ENCODE results near the gene PCDHB11. TPM values are rescaled to one million over a fixed set of nuclear protein-coding genes. Genes with fewer than 3 reads are reported as not detected.
"Not testable (repeated sequence)": the region's sequence is repeated elsewhere in the genome, so short reads cannot be mapped to it uniquely, and the experiment has no call there.

The PCDHB11 gene
- polyA plus RNA-seq, 1 donor from 2014 or later = 2.7 TPM

GRCh38 chr5:141215504-141215903 is 16.1 kb downstream of the PCDHB11 start:
- not testable (repeated sequence) for H3K27me3 ChIP-seq (ENCODE audit: insufficient read depth, low read depth, low read length); H3K4me2 ChIP-seq (ENCODE audit: low read length); H3K27ac ChIP-seq (ENCODE audit: low read length); H3K79me2 ChIP-seq (replicated peaks; ENCODE audit: insufficient read depth, low read length); H3K9ac ChIP-seq (ENCODE audit: low read length); H4K20me1 ChIP-seq (ENCODE audit: insufficient read depth); H3K9me2 ChIP-seq (ENCODE audit: insufficient read depth, low read length); H3K36me3 ChIP-seq (ENCODE audit: insufficient read depth, low read length); H2AFZ ChIP-seq (ENCODE audit: low read depth, low read length); H3K4me3 ChIP-seq (ENCODE audit: low read length); H3F3A ChIP-seq (ENCODE audit: insufficient read depth, low read length, poor library complexity, severe bottlenecking)
- peaks cover 13% of the 10 kb centered on the region for H3K9me3 ChIP-seq (ENCODE audit: low read length)

- not testable (repeated sequence) for H3K4me3 ChIP-seq (ENCODE audit: low read length); H3F3A ChIP-seq (ENCODE audit: insufficient read depth, low read length, poor library complexity, severe bottlenecking); H3K4me2 ChIP-seq (ENCODE audit: low read length); H3K9me2 ChIP-seq (ENCODE audit: insufficient read depth, low read length); H2AFZ ChIP-seq (ENCODE audit: low read depth, low read length); H3K79me2 ChIP-seq (replicated peaks; ENCODE audit: insufficient read depth, low read length); H3K9ac ChIP-seq (ENCODE audit: low read length); H3K27ac ChIP-seq (ENCODE audit: low read length); H4K20me1 ChIP-seq (ENCODE audit: insufficient read depth); H3K27me3 ChIP-seq (ENCODE audit: insufficient read depth, low read depth, low read length); H3K36me3 ChIP-seq (ENCODE audit: insufficient read depth, low read length)
- peaks cover 10% of the 10 kb centered on the region for H3K9me3 ChIP-seq (ENCODE audit: low read length)
These were observed 16.6 kb downstream of the PCDHB11 start for GRCh38 chr5:141216035-141216434.

GRCh38 chr5:141223112-141223783 is 23.8 kb downstream of the PCDHB11 start, which contains the start of gene PCDHB14:
Gene PCDHB14, plus strand, starts transcription at chr5:141223343. Its CDS starts 163 bp downstream, at chr5:141223506.
- peak within 1 kb of the TSS; percentile 60 for H3K4me3 ChIP-seq (ENCODE audit: low read length)
- H3K9me3 ChIP-seq (ENCODE audit: low read length) = no peaks in the 10 kb centered on the region
- peak; percentile 63 for TF ChIP-seq RAD21 (conservative IDR thresholded peaks at IDR 0.05)
- TF ChIP-seq REST (IDR thresholded peaks at IDR 0.05; ENCODE audit: borderline replicate concordance) = no peak
- TF ChIP-seq CTCF (IDR thresholded peaks at IDR 0.05; ENCODE audit: poor library complexity, severe bottlenecking) = peak; percentile 55
- TF ChIP-seq EZH2 (IDR thresholded peaks at IDR 0.05; ENCODE audit: borderline replicate concordance, insufficient read depth, low read length, poor library complexity, severe bottlenecking) = no peak
- TF ChIP-seq MXI1 (conservative IDR thresholded peaks at IDR 0.05; ENCODE audit: poor library complexity, severe bottlenecking) = no peak
- TF ChIP-seq SMC3 (conservative IDR thresholded peaks at IDR 0.05; ENCODE audit: poor library complexity) = peak; percentile 48
- no peak for TF ChIP-seq TAF1 (IDR thresholded peaks at IDR 0.05; ENCODE audit: low read depth)
- TF ChIP-seq POLR2AphosphoS5 (IDR thresholded peaks at IDR 0.05) = no peak
- no peak for TF ChIP-seq EP300 (conservative IDR thresholded peaks at IDR 0.05; ENCODE audit: poor library complexity, severe bottlenecking)
- H3K27me3 ChIP-seq (ENCODE audit: insufficient read depth, low read depth, low read length) = no peaks in the 10 kb centered on the region
- H3K27ac ChIP-seq (ENCODE audit: low read length) = peak within 1 kb of the TSS; percentile 46
- H3K79me2 ChIP-seq (replicated peaks; ENCODE audit: insufficient read depth, low read length) = peaks cover 4% of the 10 kb centered on the region
- H2AFZ ChIP-seq (ENCODE audit: low read depth, low read length) = no peak within 1 kb of the TSS
- H4K20me1 ChIP-seq (ENCODE audit: insufficient read depth) = no peaks in the 10 kb centered on the region
- H3F3A ChIP-seq (ENCODE audit: insufficient read depth, low read length, poor library complexity, severe bottlenecking) = no peaks in the 10 kb centered on the region
- no peaks in the 10 kb centered on the region for H3K9me2 ChIP-seq (ENCODE audit: insufficient read depth, low read length)
- no peak within 1 kb of the TSS for H3K4me2 ChIP-seq (ENCODE audit: low read length)
- peak within 1 kb of the TSS; percentile 52 for H3K9ac ChIP-seq (ENCODE audit: low read length)
- no peaks in the 10 kb centered on the region for H3K36me3 ChIP-seq (ENCODE audit: insufficient read depth, low read length)

- not testable (repeated sequence) for H3K9me2 ChIP-seq (ENCODE audit: insufficient read depth, low read length); H3K9me3 ChIP-seq (ENCODE audit: low read length); H4K20me1 ChIP-seq (ENCODE audit: insufficient read depth); H3K9ac ChIP-seq (ENCODE audit: low read length); H3F3A ChIP-seq (ENCODE audit: insufficient read depth, low read length, poor library complexity, severe bottlenecking); H3K27ac ChIP-seq (ENCODE audit: low read length); H3K27me3 ChIP-seq (ENCODE audit: insufficient read depth, low read depth, low read length); H3K79me2 ChIP-seq (replicated peaks; ENCODE audit: insufficient read depth, low read length); H3K36me3 ChIP-seq (ENCODE audit: insufficient read depth, low read length); H3K4me2 ChIP-seq (ENCODE audit: low read length); H2AFZ ChIP-seq (ENCODE audit: low read depth, low read length)
- peak overlapping the region; percentile 60 for H3K4me3 ChIP-seq (ENCODE audit: low read length)
These were observed 25.4 kb downstream of the PCDHB11 start for GRCh38 chr5:141224844-141225243.

- not testable (repeated sequence) for H3K79me2 ChIP-seq (replicated peaks; ENCODE audit: insufficient read depth, low read length); H3K36me3 ChIP-seq (ENCODE audit: insufficient read depth, low read length); H3K27ac ChIP-seq (ENCODE audit: low read length); H3K4me2 ChIP-seq (ENCODE audit: low read length); H3F3A ChIP-seq (ENCODE audit: insufficient read depth, low read length, poor library complexity, severe bottlenecking); H3K9me2 ChIP-seq (ENCODE audit: insufficient read depth, low read length); H3K27me3 ChIP-seq (ENCODE audit: insufficient read depth, low read depth, low read length); H3K9ac ChIP-seq (ENCODE audit: low read length); H4K20me1 ChIP-seq (ENCODE audit: insufficient read depth); H3K9me3 ChIP-seq (ENCODE audit: low read length); H2AFZ ChIP-seq (ENCODE audit: low read depth, low read length); H3K4me3 ChIP-seq (ENCODE audit: low read length)
These were observed 26.0 kb downstream of the PCDHB11 start for GRCh38 chr5:141225421-141225820.

Measured in neural cell (in vitro differentiated cells).